DOHH2 (cell line): Measurements from ENCODE around the gene ARF1.

ENCODE experiments used
- H3F3A ChIP-seq: fragments of 200-600 bp; sonication (generic), shearing (Covaris generic); 2 replicates; pipeline ENCODE4 v1.6.0; 2016; ENCODE audit warnings: antibody characterized with exemption, mild to moderate bottlenecking; ENCODE audit not compliant: control insufficient read depth, insufficient read depth
- H3K27ac ChIP-seq: fragments of 200-600 bp; sonication (generic); 2 replicates; pipeline ENCODE4 v1.5.1; 2014; ENCODE audit warnings: low read depth, mild to moderate bottlenecking, low read length, moderate library complexity
- H3K27me3 ChIP-seq: fragments of 200-600 bp; sonication (generic); 2 replicates; pipeline ENCODE4 v1.6.1; 2014; ENCODE audit warnings: mild to moderate bottlenecking, low read length, mixed read lengths; ENCODE audit not compliant: control insufficient read depth
- H3K36me3 ChIP-seq: fragments of 200-600 bp; sonication (generic); 2 replicates; pipeline ENCODE4 v1.6.1; 2014; ENCODE audit warnings: mild to moderate bottlenecking, low read length, moderate library complexity, mixed read lengths; ENCODE audit not compliant: control insufficient read depth
- H3K4me1 ChIP-seq: fragments of 200-600 bp; sonication (generic); 2 replicates; pipeline ENCODE4 v1.6.1; 2014; ENCODE audit warnings: mild to moderate bottlenecking, low read length, mixed read lengths; ENCODE audit not compliant: control insufficient read depth
- H3K4me2 ChIP-seq: fragments of 200-600 bp; sonication (generic); 2 replicates; pipeline ENCODE4 v1.6.0; 2014; ENCODE audit warnings: mild to moderate bottlenecking, low read length, moderate library complexity
- H3K4me3 ChIP-seq: fragments of 200-600 bp; sonication (generic); 2 replicates; pipeline ENCODE4 v1.5.1; 2014; ENCODE audit warnings: mild to moderate bottlenecking, low read length, mixed read lengths
- H3K79me2 ChIP-seq: fragments of 200-600 bp; sonication (generic); 2 replicates; pipeline ENCODE4 v1.6.1; 2014; ENCODE audit warnings: mild to moderate bottlenecking, low read length, mixed read lengths; ENCODE audit not compliant: control insufficient read depth
- H3K9me2 ChIP-seq: fragments of 200-600 bp; sonication (generic); replicated peaks from 2 replicates; pipeline ENCODE4 v1.6.1; 2014; ENCODE audit warnings: mild to moderate bottlenecking, low read length, mixed read lengths; ENCODE audit not compliant: control insufficient read depth
- H3K9me3 ChIP-seq: fragments of 200-600 bp; sonication (generic); 2 replicates; pipeline ENCODE4 v1.6.1; 2014; ENCODE audit warnings: antibody characterized with exemption, low read length, mixed read lengths; ENCODE audit not compliant: control insufficient read depth, insufficient read depth
- H4K20me1 ChIP-seq: fragments of 200-600 bp; sonication (generic); 2 replicates; pipeline ENCODE4 v1.6.0; 2014; ENCODE audit warnings: low read depth, mild to moderate bottlenecking, antibody characterized with exemption, low read length, moderate library complexity; ENCODE audit not compliant: control insufficient read depth, insufficient read depth
- CTCF ChIP-seq: fragments of 200-600 bp; sonication (generic); IDR thresholded peaks from one replicate; pipeline ENCODE4 v1.5.1; 2014; ENCODE audit warnings: antibody characterized with exemption, mild to moderate bottlenecking, low read depth, low read length; ENCODE audit not compliant: poor library complexity, severe bottlenecking
- EZH2phosphoT487 ChIP-seq: fragments of 200-600 bp; sonication (generic); IDR thresholded peaks from 2 replicates; pipeline ENCODE4 v1.6.1; 2017; ENCODE audit warnings: borderline replicate concordance, mild to moderate bottlenecking, antibody characterized with exemption, low read length, moderate library complexity, mixed read lengths

ARF1 gene

GRCh38 chr1:228125185-228125584 lies 42.7 kb downstream of the ARF1 start:
- Histone ChIP-seq H3K4me3 (no peak overlapping the region), H3K27me3 (no peaks in the 10 kb centered on the region; the same call in 1 of the 2 replicates), H3K4me2 (no peak overlapping the region), H3F3A (no peaks in the 10 kb centered on the region), H3K9me3 (no peaks in the 10 kb centered on the region), H3K36me3 (no peaks in the 10 kb centered on the region), H4K20me1 (no peaks in the 10 kb centered on the region), H3K27ac (no peak overlapping the region), H3K79me2 (no peaks in the 10 kb centered on the region), H3K9me2 (no peaks in the 10 kb centered on the region), H3K4me1 (peaks cover 10% of the 10 kb centered on the region)
- TF ChIP-seq EZH2phosphoT487: no peak

GRCh38 chr1:228131766-228132165 lies 49.3 kb downstream of the ARF1 start:
- no peaks in the 10 kb centered on the region; the same call in 1 of the 2 replicates for H3K27me3 ChIP-seq
- H3K36me3 ChIP-seq: no peaks in the 10 kb centered on the region
- H3F3A ChIP-seq: peaks cover 5% of the 10 kb centered on the region; the same call in 1 of the 2 replicates
- H3K79me2 ChIP-seq: no peaks in the 10 kb centered on the region
- H3K27ac ChIP-seq: no peak overlapping the region
- H3K4me2 ChIP-seq: no peak overlapping the region
- TF ChIP-seq CTCF (no peak), EZH2phosphoT487 (no peak)
- H4K20me1 ChIP-seq: no peaks in the 10 kb centered on the region
- H3K9me3 ChIP-seq: no peaks in the 10 kb centered on the region
- no peaks in the 10 kb centered on the region for H3K9me2 ChIP-seq
- peaks cover 14% of the 10 kb centered on the region for H3K4me1 ChIP-seq
- no peak overlapping the region for H3K4me3 ChIP-seq

GRCh38 chr1:228134591-228134990 lies 52.1 kb downstream of the ARF1 start:
- Histone ChIP-seq H3K79me2 (0 out of 2 replicates have a peak, but pooled peaks cover 3% of the 10 kb centered on the region), H3K36me3 (no peaks in the 10 kb centered on the region), H3F3A (peaks cover 13% of the 10 kb centered on the region), H3K9me3 (no peaks in the 10 kb centered on the region), H4K20me1 (no peaks in the 10 kb centered on the region), H3K9me2 (no peaks in the 10 kb centered on the region), H3K27me3 (no peaks in the 10 kb centered on the region; the same call in 1 of the 2 replicates), H3K4me3 (no peak overlapping the region), H3K4me2 (no peak overlapping the region), H3K4me1 (peaks cover 41% of the 10 kb centered on the region), H3K27ac (no peak overlapping the region)
- TF ChIP-seq CTCF (no peak), EZH2phosphoT487 (no peak)

GRCh38 chr1:228136901-228137300 lies 54.4 kb downstream of the ARF1 start:
- Histone ChIP-seq H3K27ac (no peak overlapping the region), H4K20me1 (peaks cover 14% of the 10 kb centered on the region; the same call in 1 of the 2 replicates), H3K4me3 (no peak overlapping the region), H3F3A (peaks cover 13% of the 10 kb centered on the region), H3K79me2 (peaks cover 21% of the 10 kb centered on the region), H3K4me2 (peak overlapping the region; percentile 53), H3K27me3 (no peaks in the 10 kb centered on the region), H3K9me3 (no peaks in the 10 kb centered on the region), H3K36me3 (peaks cover 10% of the 10 kb centered on the region), H3K4me1 (peaks cover 48% of the 10 kb centered on the region), H3K9me2 (no peaks in the 10 kb centered on the region)
- TF ChIP-seq EZH2phosphoT487 (no peak), CTCF (no peak)
